GM18511 (cell line): Measurements from ENCODE around the gene RBM5.

ENCODE experiments used
- ATAC-seq: cut with Tn5 transposase; IDR thresholded peaks from one replicate; pipeline ENCODE4 v1.9.1; 2021; ENCODE audit warnings: mild to moderate bottlenecking, moderate library complexity; ENCODE audit not compliant: unreplicated experiment

The RBM5 gene

GRCh38 chr3:50121072-50122032 lies 32.6 kb downstream of the RBM5 start:
- ATAC-seq: peak; percentile 78

GRCh38 chr3:50122071-50122470 lies 33.4 kb downstream of the RBM5 start:
- no peak for ATAC-seq

GRCh38 chr3:50122661-50123391 lies 34.1 kb downstream of the RBM5 start:
- no peak for ATAC-seq

- ATAC-seq: no peak
Observed at GRCh38 chr3:50123394-50124051, 34.8 kb downstream of the RBM5 start.

GRCh38 chr3:50124052-50124799 lies 35.5 kb downstream of the RBM5 start:
- no peak for ATAC-seq

GRCh38 chr3:50124800-50125178 lies 36.1 kb downstream of the RBM5 start:
- ATAC-seq: no peak

- ATAC-seq: no peak
Observed at GRCh38 chr3:50125541-50126286, 37.0 kb downstream of the RBM5 start.

- ATAC-seq: no peak
Observed at GRCh38 chr3:50126287-50127211, 37.8 kb downstream of the RBM5 start.

- no peak for ATAC-seq
Observed at GRCh38 chr3:50127251-50127691, 38.6 kb downstream of the RBM5 start.

- no peak for ATAC-seq
Observed at GRCh38 chr3:50128001-50128400, 39.3 kb downstream of the RBM5 start.

- ATAC-seq: no peak
Observed at GRCh38 chr3:50130436-50130835, 41.7 kb downstream of the RBM5 start.

GRCh38 chr3:50132421-50133282 lies 43.9 kb downstream of the RBM5 start:
- no peak for ATAC-seq

- ATAC-seq: no peak
Observed at GRCh38 chr3:50133283-50133615, 44.5 kb downstream of the RBM5 start.

GRCh38 chr3:50134367-50134766 lies 45.6 kb downstream of the RBM5 start:
- no peak for ATAC-seq

GRCh38 chr3:50135964-50136363 lies 47.2 kb downstream of the RBM5 start:
- no peak for ATAC-seq

GRCh38 chr3:50136714-50137405 lies 48.1 kb downstream of the RBM5 start:
- ATAC-seq: no peak

- no peak for ATAC-seq
Observed at GRCh38 chr3:50137531-50137930, 48.8 kb downstream of the RBM5 start.
